ENCODE results near the gene TNNI3K.

TNNI3K gene

GRCh38 chr1:74526708-74527107 is 291.5 kb downstream of the TNNI3K start:
- no peak for DNase-seq (ENCODE audit: low read depth, low spot score)
- in situ Hi-C loops (cut with HindIII; ENCODE audit: low sequenced_read_pairs) = no loop called here
- no peak overlapping the region for H3K4me3 ChIP-seq (ENCODE audit: low read depth, low read length)
- TF ChIP-seq CTCF (IDR thresholded peaks at IDR 0.05; ENCODE audit: low read depth, low read length) = no peak

GRCh38 chr1:74528123-74528522 is 292.9 kb downstream of the TNNI3K start:
- no peak overlapping the region for H3K4me3 ChIP-seq (ENCODE audit: low read depth, low read length)
- in situ Hi-C loops (cut with HindIII; ENCODE audit: low sequenced_read_pairs) = no loop called here
- TF ChIP-seq CTCF (IDR thresholded peaks at IDR 0.05; ENCODE audit: low read depth, low read length) = no peak
- DNase-seq (ENCODE audit: low read depth, low spot score) = no peak

- DNase-seq (ENCODE audit: low read depth, low spot score) = no peak
- TF ChIP-seq CTCF (IDR thresholded peaks at IDR 0.05; ENCODE audit: low read depth, low read length) = no peak
- in situ Hi-C loops (cut with HindIII; ENCODE audit: low sequenced_read_pairs) = no loop called here
- no peak overlapping the region for H3K4me3 ChIP-seq (ENCODE audit: low read depth, low read length)
Observed at GRCh38 chr1:74530892-74531291, 295.7 kb downstream of the TNNI3K start.

GRCh38 chr1:74531796-74532195 is 296.6 kb downstream of the TNNI3K start:
- in situ Hi-C loops (cut with HindIII; ENCODE audit: low sequenced_read_pairs) = no loop called here
- no peak for DNase-seq (ENCODE audit: low read depth, low spot score)
- no peak for TF ChIP-seq CTCF (IDR thresholded peaks at IDR 0.05; ENCODE audit: low read depth, low read length)
- no peak overlapping the region for H3K4me3 ChIP-seq (ENCODE audit: low read depth, low read length)

- peak; percentile 53 for DNase-seq (ENCODE audit: low read depth, low spot score)
- in situ Hi-C loops (cut with HindIII; ENCODE audit: low sequenced_read_pairs) = no loop called here
Observed at GRCh38 chr1:74534241-74534640, 299.1 kb downstream of the TNNI3K start.

GRCh38 chr1:74545821-74546220 is 310.6 kb downstream of the TNNI3K start:
- H3K4me3 ChIP-seq (ENCODE audit: low read depth, low read length) = no peak overlapping the region
- in situ Hi-C loops (cut with HindIII; ENCODE audit: low sequenced_read_pairs) = no loop called here
- TF ChIP-seq CTCF (IDR thresholded peaks at IDR 0.05; ENCODE audit: low read depth, low read length) = no peak
- DNase-seq (ENCODE audit: low read depth, low spot score) = no peak

More at GRCh38 chr1:74534241-74534640, 299.1 kb downstream of the TNNI3K start:
- H3K4me3 ChIP-seq (ENCODE audit: low read depth, low read length) = no peak overlapping the region
- TF ChIP-seq CTCF (IDR thresholded peaks at IDR 0.05; ENCODE audit: low read depth, low read length) = no peak

All from astrocyte of the spinal cord (primary cell).